Stomach (tissue), 4 donors: ENCODE results near the gene MS4A18.

Source experiments
- CTCF ChIP-seq, 7 experiments: fragments of 450-650 bp in 4 of 7; fragments of 200-600 bp in 3 of 7; sonication (generic) in 3 of 7; IDR thresholded peaks; one replicate each; pipeline ENCODE4 v1.5.1; 2016 to 2019; ENCODE audit warnings: antibody characterized with exemption in 7 of 7, control low read depth in 2 of 7, mild to moderate bottlenecking in 1 of 7
- EP300 ChIP-seq: sonication (generic); formaldehyde crosslinking; IDR thresholded peaks from one replicate; pipeline ENCODE4 v1.6.1; 2017; ENCODE audit warnings: antibody characterized with exemption
- POLR2AphosphoS5 ChIP-seq, 3 donors: sonication (generic); formaldehyde crosslinking; IDR thresholded peaks; one replicate each; pipeline ENCODE4 v1.6.1; 2016; ENCODE audit warnings: antibody characterized with exemption in 3 of 3

- TF ChIP-seq CTCF (IDR thresholded peaks at IDR 0.05) (no peak), EP300 (no peak), POLR2AphosphoS5 (IDR thresholded peaks at IDR 0.05) (no peak)
Observed at GRCh38 chr11:60680455-60681119, 43.9 kb upstream of the MS4A18 start.
